Measurements from ENCODE around the gene CNOT11. TPM values are rescaled to one million over a fixed set of nuclear protein-coding genes. Genes with fewer than 3 reads are reported as not detected.
"Not testable (repeated sequence)": the region's sequence is repeated elsewhere in the genome, so short reads cannot be mapped to it uniquely, and the experiment has no call there.

CNOT11 gene
- total RNA-seq, 1 experiment from 2014 or later, result 60.6 TPM

- H3K36me3 ChIP-seq (ENCODE audit: low read depth), result no peaks in the 10 kb centered on the region
- no peaks in the 10 kb centered on the region; the same call in 1 of the 2 replicates for H3K9me3 ChIP-seq (ENCODE audit: insufficient read depth, low read depth)
- ChIA-PET POLR2A (ENCODE audit: unreplicated experiment) (no interaction called here), CTCF (no interaction called here)
- BruUV-seq (replicated peaks), result no TSS peak
- no peaks in the 10 kb centered on the region for H4K20me1 ChIP-seq (ENCODE audit: insufficient read depth)
- no peak overlapping the region for H2AFZ ChIP-seq
- 0 out of 2 replicates have a peak, but pooled peaks cover 5% of the 10 kb centered on the region for H3F3A ChIP-seq (ENCODE audit: insufficient read depth, low read depth)
- H3K27me3 ChIP-seq (ENCODE audit: insufficient read depth, low read depth), result no peaks in the 10 kb centered on the region
- H3K79me2 ChIP-seq (ENCODE audit: low read depth), result no peaks in the 10 kb centered on the region
- intact Hi-C loops (cut with micrococcal nuclease; ENCODE audit: unreplicated experiment), result no loop called here
- H3K4me1 ChIP-seq (replicated peaks; ENCODE audit: insufficient read depth), result peaks cover 11% of the 10 kb centered on the region
- DNase-seq, result no peak
- no peak overlapping the region for H3K4me2 ChIP-seq
- no peak for TF ChIP-seq EZH2 (IDR thresholded peaks at IDR 0.05; ENCODE audit: low read depth)
- TF ChIP-seq, protein P1, sequence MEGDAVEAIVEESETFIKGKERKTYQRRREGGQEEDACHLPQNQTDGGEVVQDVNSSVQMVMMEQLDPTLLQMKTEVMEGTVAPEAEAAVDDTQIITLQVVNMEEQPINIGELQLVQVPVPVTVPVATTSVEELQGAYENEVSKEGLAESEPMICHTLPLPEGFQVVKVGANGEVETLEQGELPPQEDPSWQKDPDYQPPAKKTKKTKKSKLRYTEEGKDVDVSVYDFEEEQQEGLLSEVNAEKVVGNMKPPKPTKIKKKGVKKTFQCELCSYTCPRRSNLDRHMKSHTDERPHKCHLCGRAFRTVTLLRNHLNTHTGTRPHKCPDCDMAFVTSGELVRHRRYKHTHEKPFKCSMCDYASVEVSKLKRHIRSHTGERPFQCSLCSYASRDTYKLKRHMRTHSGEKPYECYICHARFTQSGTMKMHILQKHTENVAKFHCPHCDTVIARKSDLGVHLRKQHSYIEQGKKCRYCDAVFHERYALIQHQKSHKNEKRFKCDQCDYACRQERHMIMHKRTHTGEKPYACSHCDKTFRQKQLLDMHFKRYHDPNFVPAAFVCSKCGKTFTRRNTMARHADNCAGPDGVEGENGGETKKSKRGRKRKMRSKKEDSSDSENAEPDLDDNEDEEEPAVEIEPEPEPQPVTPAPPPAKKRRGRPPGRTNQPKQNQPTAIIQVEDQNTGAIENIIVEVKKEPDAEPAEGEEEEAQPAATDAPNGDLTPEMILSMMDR (conservative IDR thresholded peaks at IDR 0.05), result no peak
- H3K27ac ChIP-seq, result no peak overlapping the region
- no peak overlapping the region for H3K4me3 ChIP-seq
- H3K9me2 ChIP-seq (ENCODE audit: insufficient read depth), result no peaks in the 10 kb centered on the region
These were observed 13.5 kb upstream of the CNOT11 start for GRCh38 chr2:101238930-101239759.

GRCh38 chr2:101239760-101240118 lies 12.9 kb upstream of the CNOT11 start:
- H3K4me3 ChIP-seq; H3K27me3 ChIP-seq (ENCODE audit: insufficient read depth, low read depth); H3K79me2 ChIP-seq (ENCODE audit: low read depth); H2AFZ ChIP-seq; BruUV-seq (replicated peaks); intact Hi-C loops (cut with micrococcal nuclease; ENCODE audit: unreplicated experiment); H3K9me2 ChIP-seq (ENCODE audit: insufficient read depth); H3K36me3 ChIP-seq (ENCODE audit: low read depth); DNase-seq; CTCF ChIA-PET; H3K4me2 ChIP-seq; H4K20me1 ChIP-seq (ENCODE audit: insufficient read depth); H3K9me3 ChIP-seq (ENCODE audit: insufficient read depth, low read depth); POLR2A ChIA-PET (ENCODE audit: unreplicated experiment); H3F3A ChIP-seq (ENCODE audit: insufficient read depth, low read depth); H3K27ac ChIP-seq: not testable (repeated sequence)
- peaks cover 17% of the 10 kb centered on the region for H3K4me1 ChIP-seq (replicated peaks; ENCODE audit: insufficient read depth)

DNA sequence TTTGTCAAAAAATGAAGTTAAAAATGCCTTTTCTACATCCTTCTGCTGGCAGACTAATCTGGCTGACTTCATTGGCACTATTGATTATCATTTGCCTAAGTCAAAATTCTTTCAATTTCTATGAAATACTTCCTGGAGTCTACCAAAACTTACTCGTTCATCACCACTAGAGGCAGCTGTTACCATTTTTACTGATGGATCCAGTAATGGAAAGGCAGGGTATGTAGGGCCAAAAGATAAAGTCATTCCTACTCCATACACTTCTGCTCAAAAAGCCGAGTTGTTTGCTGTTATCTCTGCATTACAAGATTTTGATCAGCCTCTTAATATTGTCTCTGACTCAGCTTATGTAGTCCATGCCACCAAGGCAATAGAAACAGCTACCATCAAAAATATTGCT lies 12.0 kb upstream of the CNOT11 start:
- H2AFZ ChIP-seq; H4K20me1 ChIP-seq (ENCODE audit: insufficient read depth); BruUV-seq (replicated peaks); H3K36me3 ChIP-seq (ENCODE audit: low read depth); H3K9me3 ChIP-seq (ENCODE audit: insufficient read depth, low read depth); H3K9me2 ChIP-seq (ENCODE audit: insufficient read depth); H3K79me2 ChIP-seq (ENCODE audit: low read depth); H3K4me3 ChIP-seq; intact Hi-C loops (cut with micrococcal nuclease; ENCODE audit: unreplicated experiment); DNase-seq; H3K4me2 ChIP-seq; H3K27me3 ChIP-seq (ENCODE audit: insufficient read depth, low read depth); H3K27ac ChIP-seq: not testable (repeated sequence)
- TF ChIP-seq, protein P1 (conservative IDR thresholded peaks at IDR 0.05), result peak; percentile 55
- peaks cover 20% of the 10 kb centered on the region for H3K4me1 ChIP-seq (replicated peaks; ENCODE audit: insufficient read depth)
- POLR2A ChIA-PET (ENCODE audit: unreplicated experiment), result interaction anchor here (0.6 kb wide), 1 partner anchor 1681 kb away, joined by 5 read pairs; no protein-coding TSS in a partner anchor
- peaks cover 19% of the 10 kb centered on the region for H3F3A ChIP-seq (ENCODE audit: insufficient read depth, low read depth)
- CTCF ChIA-PET, result interaction anchor here (0.7 to 1.3 kb wide), 2 partner anchors 10 to 15 kb away, joined by 3 to 4 read pairs; no protein-coding TSS in a partner anchor
